ENCODE results near the gene SLC9A4. TPM values are rescaled to one million over a fixed set of nuclear protein-coding genes. Genes with fewer than 3 reads are reported as not detected.

Gene SLC9A4
- total and polyA plus RNA-seq, 2 of the 4 experiments (the other 2 are of a cell fraction), result not detected

DNA sequence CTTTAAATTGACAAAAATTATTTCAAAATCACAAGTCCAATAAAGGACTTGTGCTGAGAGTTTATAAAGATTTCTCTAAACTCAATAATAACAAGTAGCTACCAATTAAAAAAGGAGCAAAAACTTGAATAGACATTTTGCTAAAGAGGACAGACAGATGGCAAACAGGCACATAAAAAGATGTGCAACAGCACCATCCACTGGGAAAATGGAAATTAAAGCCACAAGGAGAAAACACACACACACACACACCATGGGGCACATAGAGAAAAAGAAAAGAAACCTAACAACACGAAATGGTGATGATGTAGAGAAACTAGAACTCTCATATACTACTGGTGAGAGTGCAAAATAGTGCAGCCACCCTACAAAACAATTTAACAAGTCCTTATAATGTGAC lies 12.6 kb upstream of the SLC9A4 start:
- Histone ChIP-seq H3K9me3 (ENCODE audit: control insufficient read depth, insufficient read depth, low read length) (no peaks in the 10 kb centered on the region), H3K36me3 (ENCODE audit: control insufficient read depth, insufficient read depth, low read length) (no peaks in the 10 kb centered on the region), H4K8ac (ENCODE audit: low read depth in 2 of 2, low read length in 2 of 2) (no peak overlapping the region), H3K9me1 (ENCODE audit: insufficient read depth, low read length) (no peaks in the 10 kb centered on the region), H3K4me1 (ENCODE audit: control insufficient read depth, insufficient read depth, low read length) (no peaks in the 10 kb centered on the region), H2BK5ac (ENCODE audit: low read depth, low read length, poor library complexity, severe bottlenecking) (no peak overlapping the region), H3K4me2 (ENCODE audit: low read depth, low read length) (no peak overlapping the region), H3K56ac (ENCODE audit: extremely low read depth, insufficient read depth, low read length) (no peak overlapping the region), H2BK20ac (ENCODE audit: low read depth, low read length) (no peak overlapping the region), H2BK15ac (ENCODE audit: low read depth, low read length) (no peak overlapping the region), H3K23ac (ENCODE audit: low read depth, low read length) (no peak overlapping the region), H2AFZ (replicated peaks; ENCODE audit: low read length, poor library complexity) (no peak overlapping the region), H2AK5ac (ENCODE audit: low read depth, low read length) (no peak overlapping the region), H3K27me3 (ENCODE audit: control insufficient read depth, insufficient read depth, low read length) (peaks cover 7% of the 10 kb centered on the region), H2AK9ac (replicated peaks; ENCODE audit: low read depth, low read length, poor library complexity) (no peak overlapping the region), H3K27ac (ENCODE audit: insufficient read depth, low read length) (no peak overlapping the region), H3K14ac (replicated peaks; ENCODE audit: low read depth, low read length) (no peak overlapping the region), H3K9ac (ENCODE audit: low read depth, low read length) (no peak overlapping the region), H2BK120ac (ENCODE audit: low read depth, low read length) (no peak overlapping the region), H4K20me1 (ENCODE audit: insufficient read depth, low read length) (no peaks in the 10 kb centered on the region), H3K4me3 (ENCODE audit: insufficient read depth, low read depth, low read length) (no peak overlapping the region), H4K91ac (ENCODE audit: insufficient read depth, low read depth, low read length) (no peak overlapping the region), H3K4ac (ENCODE audit: low read depth, low read length) (no peak overlapping the region), H4K5ac (ENCODE audit: low read depth, low read length) (no peak overlapping the region), H3K18ac (ENCODE audit: low read depth, low read length) (no peak overlapping the region), H3K79me1 (ENCODE audit: low read depth in 1 of 2, low read length in 2 of 2) (no peaks in the 10 kb centered on the region)
- intact Hi-C loops (cut with micrococcal nuclease), result no loop called here
- in situ Hi-C loops (cut with MboI; ENCODE audit: low sequenced_read_pairs), result no loop called here
- DNase-seq, result no peak
- BruUV-seq (replicated peaks), result no TSS peak
- CTCF ChIA-PET, result interaction anchor here (0.7 to 0.9 kb wide), 3 partner anchors 12 to 17 kb away, joined by 4 to 6 read pairs (median 4); partner anchors contain the start of gene SLC9A4
- no peak for TF ChIP-seq POLR2A (IDR thresholded peaks at IDR 0.05; ENCODE audit: low read depth, low read length)
- no peak for TF ChIP-seq MXI1 (IDR thresholded peaks at IDR 0.05; ENCODE audit: borderline replicate concordance, low read depth, low read length)
- TF ChIP-seq RCOR1 (IDR thresholded peaks at IDR 0.05; ENCODE audit: insufficient replicate concordance, low read length), result no peak
- TF ChIP-seq RAD21 (IDR thresholded peaks at IDR 0.05; ENCODE audit: low read length), result no peak
- TF ChIP-seq FOS (IDR thresholded peaks at IDR 0.05; ENCODE audit: low read depth, low read length), result no peak
- TF ChIP-seq CEBPB (IDR thresholded peaks at IDR 0.05; ENCODE audit: low read depth, low read length), result no peak
- TF ChIP-seq RFX5 (IDR thresholded peaks at IDR 0.05; ENCODE audit: low read depth, low read length), result no peak
- TF ChIP-seq NFE2L2 (IDR thresholded peaks at IDR 0.05; ENCODE audit: low read depth, low read length), result no peak
- no peak for ATAC-seq (ENCODE audit: low read depth)
- POLR2A ChIA-PET (ENCODE audit: unreplicated experiment), result no interaction called here
- no CpG with 5 or more reads among the region's 1 CpG for WGBS, 2 experiments (ENCODE audit: extremely low coverage in 2 of 2, insufficient read length in 1 of 2)
- dilution Hi-C loops (cut with HindIII; ENCODE audit: low sequenced_read_pairs, unreplicated experiment), result no loop called here
